MM.1S (cell line): ENCODE measurements around the gene CNIH3.

Experiments used
- CTCF ChIP-seq: fragments of 300-600 bp; sonication (generic); IDR thresholded peaks from 2 replicates; pipeline ENCODE4 v1.5.1; 2016; ENCODE audit warnings: antibody characterized with exemption, low read length, mixed read lengths
- EZH2 ChIP-seq: fragments of 300-600 bp; sonication (generic); optimal IDR thresholded peaks from 2 replicates; pipeline ENCODE3; 2017; ENCODE audit warnings: low read depth, mild to moderate bottlenecking, antibody characterized with exemption, low read length, mixed read lengths

- TF ChIP-seq CTCF (no peak), EZH2 (no peak)
Observed at GRCh38 chr1:224773646-224774045, 157.5 kb downstream of the CNIH3 start.
